GM12801 (cell line): ENCODE measurements around the gene TRPV5.

Source experiments
- TF ChIP-seq, protein P1 (sequence below): IDR thresholded peaks from one replicate; pipeline ENCODE4 v1.5.1; 2011; ENCODE audit warnings: control low read depth; ENCODE audit not compliant: insufficient read length; ENCODE audit errors: extremely low read depth

Gene TRPV5

DNA sequence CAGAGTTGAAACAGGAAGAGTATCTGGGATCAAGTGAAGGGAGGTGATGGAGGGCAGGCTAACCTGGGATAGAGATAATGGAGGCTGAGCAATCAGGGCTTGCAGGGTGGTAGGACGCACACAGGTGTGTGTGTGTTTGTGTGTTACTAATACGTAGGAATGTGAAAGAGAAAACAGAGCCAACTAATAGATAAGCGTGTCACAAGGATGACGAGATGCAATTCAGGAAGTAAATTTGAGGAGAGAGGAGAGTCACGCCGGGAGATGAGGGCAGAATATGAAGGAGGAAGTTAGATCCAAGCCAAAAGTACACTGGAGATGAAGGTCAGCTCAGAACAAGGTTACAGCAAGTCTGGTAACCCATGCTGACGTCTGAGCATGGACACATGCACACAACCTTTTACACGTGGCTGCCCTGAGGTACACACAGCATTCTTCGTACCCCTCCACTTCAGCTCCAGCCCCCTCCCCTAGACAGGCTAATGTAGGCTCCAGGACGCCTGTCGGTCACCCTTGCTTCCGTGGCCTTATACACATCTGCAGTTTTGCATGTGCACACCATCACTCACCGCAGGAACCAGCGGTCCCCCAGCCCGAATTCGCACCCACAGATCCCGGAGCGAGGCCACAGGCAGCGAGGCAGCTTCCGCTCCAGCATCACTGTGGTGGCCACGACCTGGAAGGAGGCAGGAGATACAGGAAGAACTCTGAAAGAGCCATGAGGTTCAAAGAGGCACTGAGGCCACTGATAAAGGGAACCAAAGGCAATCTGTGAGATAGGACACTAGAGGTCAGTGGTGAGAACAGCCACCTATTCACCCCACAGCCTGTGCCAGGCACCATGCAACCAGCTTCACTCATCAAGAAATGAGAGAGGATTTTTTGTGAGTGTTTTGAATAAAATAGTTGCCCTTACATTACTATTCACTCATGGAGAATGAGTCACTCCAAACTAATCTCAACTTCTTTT is 24.3 kb downstream of the TRPV5 start:
- TF ChIP-seq, protein P1, sequence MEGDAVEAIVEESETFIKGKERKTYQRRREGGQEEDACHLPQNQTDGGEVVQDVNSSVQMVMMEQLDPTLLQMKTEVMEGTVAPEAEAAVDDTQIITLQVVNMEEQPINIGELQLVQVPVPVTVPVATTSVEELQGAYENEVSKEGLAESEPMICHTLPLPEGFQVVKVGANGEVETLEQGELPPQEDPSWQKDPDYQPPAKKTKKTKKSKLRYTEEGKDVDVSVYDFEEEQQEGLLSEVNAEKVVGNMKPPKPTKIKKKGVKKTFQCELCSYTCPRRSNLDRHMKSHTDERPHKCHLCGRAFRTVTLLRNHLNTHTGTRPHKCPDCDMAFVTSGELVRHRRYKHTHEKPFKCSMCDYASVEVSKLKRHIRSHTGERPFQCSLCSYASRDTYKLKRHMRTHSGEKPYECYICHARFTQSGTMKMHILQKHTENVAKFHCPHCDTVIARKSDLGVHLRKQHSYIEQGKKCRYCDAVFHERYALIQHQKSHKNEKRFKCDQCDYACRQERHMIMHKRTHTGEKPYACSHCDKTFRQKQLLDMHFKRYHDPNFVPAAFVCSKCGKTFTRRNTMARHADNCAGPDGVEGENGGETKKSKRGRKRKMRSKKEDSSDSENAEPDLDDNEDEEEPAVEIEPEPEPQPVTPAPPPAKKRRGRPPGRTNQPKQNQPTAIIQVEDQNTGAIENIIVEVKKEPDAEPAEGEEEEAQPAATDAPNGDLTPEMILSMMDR, result no peak

DNA sequence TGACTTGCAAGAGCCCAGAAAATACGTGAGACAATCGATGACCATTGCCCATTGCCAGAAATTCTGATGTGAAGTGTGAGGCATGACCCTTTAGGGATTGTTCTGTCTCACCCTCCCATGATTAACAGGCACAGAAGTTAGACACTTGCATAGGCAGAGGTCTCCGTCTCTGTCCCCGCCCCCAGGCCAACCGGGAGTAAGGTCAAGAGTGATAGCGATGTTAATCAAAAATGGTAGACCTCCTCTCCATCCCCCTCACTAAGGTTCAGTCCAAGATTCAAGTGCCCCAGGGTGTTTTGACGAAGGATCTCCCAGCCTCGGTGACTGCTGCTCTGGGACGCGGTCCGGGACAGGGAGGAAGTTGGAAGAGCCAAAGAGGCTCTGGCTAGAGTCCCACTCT is 25.3 kb downstream of the TRPV5 start:
- TF ChIP-seq, protein P1, result no peak

DNA sequence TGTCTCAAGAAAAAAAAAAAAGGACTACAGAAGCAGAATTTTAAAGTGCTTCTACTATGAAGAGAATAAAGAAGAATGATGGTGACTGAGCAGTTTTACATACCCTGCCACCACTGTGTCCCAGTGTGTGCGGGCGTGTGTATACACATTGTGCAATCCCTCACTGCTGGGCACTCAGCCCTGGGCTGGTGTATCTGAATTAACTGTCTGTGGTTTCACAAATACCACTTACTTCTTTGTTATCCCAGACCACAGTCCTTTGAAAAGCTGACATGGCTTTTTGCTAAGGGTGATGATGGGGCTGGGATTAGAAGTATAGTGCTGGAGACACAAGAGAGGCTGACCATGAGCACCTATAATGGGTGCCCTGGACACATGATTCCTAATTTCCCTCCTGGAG is 26.9 kb downstream of the TRPV5 start:
- TF ChIP-seq, protein P1, result no peak

DNA sequence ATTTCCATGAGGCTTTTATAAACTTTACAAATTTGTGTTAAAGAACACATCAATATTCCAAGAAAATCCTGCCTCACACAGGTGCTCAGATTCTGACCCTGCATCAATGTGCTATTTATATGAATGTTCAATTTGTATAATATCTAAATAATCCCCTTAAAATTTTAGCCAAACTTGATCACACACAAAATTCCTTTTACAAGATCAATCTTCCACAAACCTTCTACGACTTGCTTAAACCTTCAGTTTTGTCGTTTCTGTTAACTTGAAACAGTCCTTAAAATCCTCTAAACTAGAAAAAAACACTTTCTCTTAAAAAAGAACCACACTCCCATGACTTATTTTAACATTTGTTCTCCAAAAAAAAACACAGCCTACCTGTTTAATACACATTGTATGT is 27.8 kb downstream of the TRPV5 start:
- TF ChIP-seq, protein P1, result no peak

DNA sequence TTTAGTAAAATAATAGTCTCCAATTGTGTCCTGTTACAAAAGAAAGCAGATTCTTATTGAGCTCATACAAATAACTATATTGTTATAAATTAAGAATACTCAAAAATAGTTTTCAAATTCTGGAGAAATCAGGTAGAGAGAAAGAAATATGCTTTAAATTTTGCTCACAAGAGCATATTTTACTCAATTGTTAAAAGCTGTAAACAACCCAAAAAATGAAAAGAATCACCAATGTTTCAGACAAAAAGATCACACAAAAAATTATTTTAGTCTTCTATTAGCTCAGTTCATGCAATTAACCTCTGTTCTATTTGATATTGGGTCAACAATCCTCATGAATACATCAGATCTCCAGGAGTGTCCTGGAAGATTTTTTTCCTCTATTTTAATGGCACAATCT is 29.4 kb downstream of the TRPV5 start:
- TF ChIP-seq, protein P1, result no peak

DNA sequence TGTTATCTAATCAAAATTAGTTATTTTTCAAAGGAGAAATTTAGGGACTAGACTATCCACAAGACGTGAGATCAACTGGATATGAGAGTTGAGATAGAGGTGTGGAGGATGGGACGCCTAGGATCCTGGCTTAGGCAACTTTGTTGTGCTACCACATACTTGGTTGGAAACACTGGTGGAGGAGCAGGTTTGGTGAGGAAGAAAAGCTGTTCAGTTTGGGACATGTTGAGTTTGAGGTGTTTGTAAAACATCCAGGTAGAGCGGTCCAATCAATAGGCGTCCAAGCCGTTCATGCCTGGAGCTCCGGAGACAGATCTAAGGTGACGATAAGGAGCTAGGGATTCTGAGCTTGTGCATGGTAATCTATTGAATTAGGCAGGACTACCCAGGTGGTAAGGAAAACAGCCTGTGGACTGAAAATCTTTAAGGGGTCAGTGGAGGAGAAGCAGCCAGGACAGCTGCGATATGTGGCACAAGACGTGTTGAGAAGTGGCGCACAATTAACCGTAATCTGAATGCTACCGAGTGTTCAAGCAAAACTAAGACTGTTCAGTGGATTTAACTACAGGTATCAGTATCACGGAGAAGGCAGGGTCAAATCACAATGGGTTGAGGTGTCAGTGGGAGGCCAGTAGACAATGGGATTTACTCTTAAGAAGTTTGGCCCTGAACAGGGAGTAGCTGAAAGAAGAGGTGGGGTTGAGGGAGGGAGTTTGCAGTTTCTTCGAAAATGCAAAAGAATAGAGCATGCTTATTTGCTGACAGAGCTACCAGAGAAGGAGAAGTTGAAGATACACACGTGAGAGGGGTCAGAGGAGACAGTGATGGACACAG is 31.9 kb downstream of the TRPV5 start:
- TF ChIP-seq, protein P1, result no peak

DNA sequence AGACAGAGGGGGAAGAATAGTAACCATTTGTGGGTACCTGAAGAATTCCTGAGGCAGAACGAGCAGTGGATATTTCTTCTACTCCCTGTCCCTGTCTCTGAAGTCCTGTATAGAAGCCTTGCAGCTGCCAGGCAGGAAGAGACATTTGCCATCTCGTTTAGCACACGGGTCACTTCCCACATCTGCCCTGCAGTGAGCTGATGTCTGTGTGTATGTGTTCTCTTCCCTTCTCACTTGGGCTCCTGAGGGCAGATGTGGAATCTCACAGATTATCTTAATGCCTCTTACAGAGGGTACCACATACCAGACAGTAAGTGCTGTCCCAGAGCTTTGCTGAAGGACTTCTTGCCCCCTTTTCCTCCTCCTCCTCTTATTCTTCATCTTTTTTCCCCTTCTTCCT is 33.9 kb downstream of the TRPV5 start:
- TF ChIP-seq, protein P1, result no peak
